ENCODE data around the gene CLIP4.

DNA sequence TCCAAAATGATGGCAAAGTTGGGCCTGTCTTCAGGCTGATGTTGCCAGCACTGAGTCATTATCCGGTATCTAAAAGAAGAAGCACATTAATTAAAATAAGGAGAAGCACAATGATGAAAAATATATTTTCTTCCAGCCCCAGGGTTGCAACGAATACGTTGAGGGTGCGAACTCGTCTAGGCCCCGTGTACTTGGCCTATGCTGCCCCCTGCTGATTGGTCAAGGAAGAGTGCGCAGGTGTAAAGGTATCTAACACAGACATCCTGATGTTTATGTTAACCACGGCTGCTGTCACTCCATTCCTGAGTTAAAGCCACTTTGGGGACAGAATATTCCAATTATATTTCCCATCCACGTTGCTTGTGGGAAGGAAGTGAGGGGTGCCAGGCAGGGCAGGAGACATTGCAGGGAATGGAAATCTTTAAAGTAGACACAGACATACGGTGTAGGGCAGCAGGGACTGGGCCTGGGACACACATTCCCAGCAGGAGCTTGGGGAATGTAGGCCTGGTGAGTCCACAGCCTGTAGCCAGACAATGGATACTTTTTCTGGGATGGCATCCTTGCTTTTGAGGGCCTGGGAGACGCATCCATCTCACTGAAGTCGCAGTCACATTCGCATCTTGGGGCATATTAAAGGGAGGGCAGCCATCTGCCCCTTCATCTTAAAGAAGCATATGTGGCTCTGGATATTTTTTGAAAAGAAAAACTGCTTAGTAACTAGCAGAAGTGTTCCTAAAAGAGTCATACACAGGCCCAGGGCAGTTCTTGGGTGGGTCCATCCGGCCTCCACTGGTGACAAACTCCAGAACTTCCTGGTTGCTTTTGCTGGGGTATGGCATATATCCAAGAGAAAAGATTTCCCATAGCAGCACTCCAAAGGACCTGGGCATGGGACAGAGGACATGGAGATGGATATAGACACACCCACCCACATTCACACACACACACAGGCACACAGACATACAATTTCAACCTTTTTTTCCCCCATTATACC lies 81.9 kb downstream of the CLIP4 start:
- TF ChIP-seq, protein P1, sequence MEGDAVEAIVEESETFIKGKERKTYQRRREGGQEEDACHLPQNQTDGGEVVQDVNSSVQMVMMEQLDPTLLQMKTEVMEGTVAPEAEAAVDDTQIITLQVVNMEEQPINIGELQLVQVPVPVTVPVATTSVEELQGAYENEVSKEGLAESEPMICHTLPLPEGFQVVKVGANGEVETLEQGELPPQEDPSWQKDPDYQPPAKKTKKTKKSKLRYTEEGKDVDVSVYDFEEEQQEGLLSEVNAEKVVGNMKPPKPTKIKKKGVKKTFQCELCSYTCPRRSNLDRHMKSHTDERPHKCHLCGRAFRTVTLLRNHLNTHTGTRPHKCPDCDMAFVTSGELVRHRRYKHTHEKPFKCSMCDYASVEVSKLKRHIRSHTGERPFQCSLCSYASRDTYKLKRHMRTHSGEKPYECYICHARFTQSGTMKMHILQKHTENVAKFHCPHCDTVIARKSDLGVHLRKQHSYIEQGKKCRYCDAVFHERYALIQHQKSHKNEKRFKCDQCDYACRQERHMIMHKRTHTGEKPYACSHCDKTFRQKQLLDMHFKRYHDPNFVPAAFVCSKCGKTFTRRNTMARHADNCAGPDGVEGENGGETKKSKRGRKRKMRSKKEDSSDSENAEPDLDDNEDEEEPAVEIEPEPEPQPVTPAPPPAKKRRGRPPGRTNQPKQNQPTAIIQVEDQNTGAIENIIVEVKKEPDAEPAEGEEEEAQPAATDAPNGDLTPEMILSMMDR (conservative IDR thresholded peaks at IDR 0.05 in 1 of 2, IDR thresholded peaks at IDR 0.05 in 1 of 2; ENCODE audit: extremely low read depth in 1 of 2, insufficient read depth in 1 of 2, low read depth in 1 of 2, low read length in 2 of 2): peak; percentile 78 to 85
- TF ChIP-seq EZH2 (IDR thresholded peaks at IDR 0.05; ENCODE audit: borderline replicate concordance, low read length): no peak
